Psoas muscle (tissue), 8 donors: Measurements from ENCODE around the gene TNRC6B. TPM values are rescaled to one million over a fixed set of nuclear protein-coding genes. Genes with fewer than 3 reads are reported as not detected.

ENCODE experiments used
- ATAC-seq, 4 donors: fragments of 200-7000 bp; cut with Tn5 transposase; one replicate each; pipeline ENCODE4 v1.9.1; 2020; ENCODE audit warnings: moderate library complexity in 3 of 4, mild to moderate bottlenecking in 2 of 4
- DNase-seq, 2 donors: peaks; one replicate each; pipeline ENCODE4 v3.0.0-alpha.2; 2020
- H3K27ac ChIP-seq: fragments of 200-600 bp; one replicate; pipeline ENCODE4 v1.8.0; 2022
- H3K27me3 ChIP-seq, 3 donors: fragments of 200-600 bp in 1 of 3; one replicate each; pipeline versions ENCODE4 v1.6.1 to v1.8.0; 2013 to 2022; ENCODE audit warnings: low read length in 2 of 3, mild to moderate bottlenecking in 2 of 3, moderate library complexity in 1 of 3; ENCODE audit not compliant: insufficient read depth in 3 of 3
- H3K36me3 ChIP-seq, 2 donors: fragments of 200-600 bp in 1 of 2; one replicate each; pipeline versions ENCODE4 v1.6.1 to v1.8.0; 2013 to 2022; ENCODE audit warnings: low read depth in 1 of 2, mild to moderate bottlenecking in 1 of 2, moderate library complexity in 1 of 2; ENCODE audit not compliant: insufficient read depth in 1 of 2
- H3K4me1 ChIP-seq: fragments of 200-600 bp; one replicate; pipeline ENCODE4 v1.8.0; 2022
- H3K4me3 ChIP-seq: fragments of 200-600 bp; one replicate; pipeline ENCODE4 v1.8.0; 2022; ENCODE audit warnings: mild to moderate bottlenecking
- H3K9me3 ChIP-seq: fragments of 200-600 bp; one replicate; pipeline ENCODE4 v1.8.0; 2022
- WGBS, 3 donors: extraction: QIAGEN DNeasy Blood & Tissue Kit; methylation state at CpG; one replicate each; pipeline versions ENCODE4 v1.1.6 to v1.1.7; 2013; 5-methylcytosine and 5-hydroxymethylcytosine counted together
- intact Hi-C, 2 donors: fragments of 100-400 bp; cut with DNase I; formaldehyde crosslinking; loops; one replicate each; pipeline versions ENCODE4 v1.11.0 to v1.14.2; 2022
- polyA plus RNA-seq, 3 donors: library from polyadenylated mRNA; stranded (reverse); fragments of 200-250 nt; gene quantifications; one replicate each; pipeline ENCODE4 v1.2.3, GENCODE V29; 2013
- total RNA-seq, 4 donors: library from RNA; stranded (reverse); fragmentation: NEBNext Ultra II Directional in 2 of 4; extraction: Animal tissue kit (Norgen Biotek cat#: 25700) in 2 of 4; gene quantifications; one replicate each; pipeline versions ENCODE4 v1.2.1 to v1.2.4, GENCODE V29; 2021 to 2023
- TF ChIP-seq, protein P1 (sequence below): fragments of 200-600 bp; IDR thresholded peaks from one replicate; pipeline ENCODE4 v1.8.0; 2022; ENCODE audit warnings: antibody characterized with exemption
- donor health status: healthy with polysubstance abuse.
- donor health status: DM: no; HTN: no; CAD: no; lungs with moderate emphysema.
- donor health status: Bipolar disorder and iron deficiency.
- donor health status: healthy.
- donor health status: DM: yes; HTN: yes; CAD: no.
- donor health status: DM: no; HTN: no; CAD: no.
- donor health status: DM: no; HTN: no; CAD: no.
- donor health status: DM: yes; HTN: yes; CAD: no.

TNRC6B gene
- total and polyA plus RNA-seq, 7 donors, result 2.2 to 49.4 (median 27.9) TPM

DNA sequence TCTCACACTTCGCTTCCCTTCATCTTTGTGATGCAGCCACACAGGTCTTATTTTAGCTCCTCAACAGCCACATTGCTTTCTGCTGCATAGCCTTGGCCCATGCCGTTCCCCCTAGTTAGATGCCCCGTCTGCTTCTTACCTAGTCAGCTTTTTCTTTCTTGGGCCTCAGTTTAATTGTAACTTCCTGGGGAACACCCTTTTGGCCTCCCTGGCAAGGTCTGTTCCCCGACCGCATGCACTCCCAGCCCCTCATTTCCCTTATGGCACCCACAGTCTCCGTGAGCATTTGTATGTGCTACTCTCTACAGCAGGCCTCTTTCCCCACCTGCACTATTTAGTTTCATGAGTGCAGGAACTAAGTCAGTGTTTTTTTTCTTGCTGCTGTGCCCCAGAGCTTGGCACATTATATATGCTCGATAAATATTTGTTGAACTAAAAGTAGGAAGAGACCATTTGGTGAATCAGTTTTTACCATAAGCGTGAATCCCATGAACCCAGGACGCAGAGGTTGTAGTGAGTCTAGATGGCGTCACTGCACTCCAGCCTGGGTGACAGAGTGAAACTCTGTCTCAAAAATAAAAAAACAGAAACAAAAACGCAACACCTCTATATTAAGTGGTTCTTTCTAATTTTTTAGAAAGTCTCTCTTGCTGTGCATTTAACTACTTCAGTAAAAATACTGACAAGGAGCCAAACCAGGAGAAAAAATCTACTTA lies 38.5 kb downstream of the TNRC6B start:
- WGBS, 3 donors, result 62 to 85% (median 70%) methylated on average over 11 of the region's 11 CpGs
- no peaks in the 10 kb centered on the region for H3K27me3 ChIP-seq
- peaks cover 66% of the 10 kb centered on the region for H3K4me1 ChIP-seq
- no peaks in the 10 kb centered on the region for H3K9me3 ChIP-seq
- no peaks in the 10 kb centered on the region for H3K36me3 ChIP-seq
- no peak for DNase-seq
- intact Hi-C loops, result no loop called here
- peak in 3 of 4 donors; percentile 44 to 66 (median 46) for ATAC-seq
- TF ChIP-seq, protein P1, sequence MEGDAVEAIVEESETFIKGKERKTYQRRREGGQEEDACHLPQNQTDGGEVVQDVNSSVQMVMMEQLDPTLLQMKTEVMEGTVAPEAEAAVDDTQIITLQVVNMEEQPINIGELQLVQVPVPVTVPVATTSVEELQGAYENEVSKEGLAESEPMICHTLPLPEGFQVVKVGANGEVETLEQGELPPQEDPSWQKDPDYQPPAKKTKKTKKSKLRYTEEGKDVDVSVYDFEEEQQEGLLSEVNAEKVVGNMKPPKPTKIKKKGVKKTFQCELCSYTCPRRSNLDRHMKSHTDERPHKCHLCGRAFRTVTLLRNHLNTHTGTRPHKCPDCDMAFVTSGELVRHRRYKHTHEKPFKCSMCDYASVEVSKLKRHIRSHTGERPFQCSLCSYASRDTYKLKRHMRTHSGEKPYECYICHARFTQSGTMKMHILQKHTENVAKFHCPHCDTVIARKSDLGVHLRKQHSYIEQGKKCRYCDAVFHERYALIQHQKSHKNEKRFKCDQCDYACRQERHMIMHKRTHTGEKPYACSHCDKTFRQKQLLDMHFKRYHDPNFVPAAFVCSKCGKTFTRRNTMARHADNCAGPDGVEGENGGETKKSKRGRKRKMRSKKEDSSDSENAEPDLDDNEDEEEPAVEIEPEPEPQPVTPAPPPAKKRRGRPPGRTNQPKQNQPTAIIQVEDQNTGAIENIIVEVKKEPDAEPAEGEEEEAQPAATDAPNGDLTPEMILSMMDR, result no peak
- peak overlapping the region; percentile 46 for H3K27ac ChIP-seq
- no peak overlapping the region for H3K4me3 ChIP-seq

DNA sequence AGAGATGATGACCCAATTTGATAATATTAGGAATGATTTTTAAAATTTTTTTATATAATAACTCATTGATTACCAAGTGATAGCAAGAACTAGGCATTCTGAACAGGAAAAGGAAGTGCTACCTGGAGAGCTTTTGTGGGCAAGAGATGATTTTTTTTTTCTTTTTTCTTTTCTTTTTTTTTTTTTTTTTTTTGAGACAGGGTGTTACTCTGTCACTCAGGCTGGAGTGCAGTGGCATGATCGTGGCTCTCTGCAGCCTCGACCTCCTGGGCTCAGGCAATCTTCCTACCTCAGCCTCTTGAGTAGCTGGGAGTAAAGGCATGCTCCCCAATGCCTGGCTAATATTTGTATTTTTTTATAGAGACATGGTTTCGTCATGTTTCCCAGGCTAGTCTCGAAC lies 40.4 kb downstream of the TNRC6B start:
- ATAC-seq (no peak), DNase-seq (no peak)
- intact Hi-C loops, result no loop called here
- TF ChIP-seq, protein P1, result no peak
- 66 to 89% (median 79%) methylated on average over 4 of the region's 4 CpGs for WGBS, 3 donors
- no peaks in the 10 kb centered on the region for H3K36me3 ChIP-seq
- no peaks in the 10 kb centered on the region for H3K27me3 ChIP-seq
- H3K4me1 ChIP-seq, result peaks cover 59% of the 10 kb centered on the region
- H3K27ac ChIP-seq, result peak overlapping the region; percentile 65
- H3K9me3 ChIP-seq, result no peaks in the 10 kb centered on the region
- H3K4me3 ChIP-seq, result no peak overlapping the region

DNA sequence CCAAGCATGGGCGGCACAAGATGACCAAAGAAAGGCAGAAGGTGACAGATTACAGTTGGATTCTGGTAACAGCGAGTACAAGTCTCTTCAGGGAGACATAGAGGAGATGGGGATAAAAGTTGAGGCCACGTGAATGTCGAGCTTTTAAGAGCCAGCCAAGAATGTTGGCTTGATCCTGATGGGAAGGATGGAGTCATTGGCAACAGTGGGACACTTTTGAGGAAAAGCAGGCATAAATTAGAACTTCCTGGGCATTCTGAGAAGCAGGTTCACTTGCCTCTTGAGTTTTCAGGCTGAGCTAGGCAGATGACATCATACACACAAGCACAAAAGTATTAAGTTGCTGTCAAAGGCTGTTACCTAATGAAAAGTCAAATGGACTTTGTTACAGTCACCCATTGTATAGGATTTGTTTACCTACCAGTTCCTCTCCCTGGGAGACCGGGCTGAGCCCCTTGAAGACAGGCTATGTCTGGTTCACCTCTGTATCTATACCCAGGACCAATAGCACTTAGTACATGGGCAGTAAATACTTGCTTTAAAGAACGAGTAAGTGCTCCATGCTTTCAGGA lies 41.1 kb downstream of the TNRC6B start:
- Histone ChIP-seq H3K27ac (peak overlapping the region; percentile 65), H3K9me3 (no peaks in the 10 kb centered on the region), H3K36me3 (no peaks in the 10 kb centered on the region), H3K4me1 (peaks cover 54% of the 10 kb centered on the region), H3K27me3 (no peaks in the 10 kb centered on the region), H3K4me3 (no peak overlapping the region)
- 53 to 71% (median 65%) methylated on average over 6 of the region's 6 CpGs for WGBS, 3 donors
- TF ChIP-seq, protein P1, result no peak
- DNase-seq, result no peak
- intact Hi-C loops, result no loop called here
- ATAC-seq, result peak in 3 of 4 donors; percentile 25 to 58 (median 48)

DNA sequence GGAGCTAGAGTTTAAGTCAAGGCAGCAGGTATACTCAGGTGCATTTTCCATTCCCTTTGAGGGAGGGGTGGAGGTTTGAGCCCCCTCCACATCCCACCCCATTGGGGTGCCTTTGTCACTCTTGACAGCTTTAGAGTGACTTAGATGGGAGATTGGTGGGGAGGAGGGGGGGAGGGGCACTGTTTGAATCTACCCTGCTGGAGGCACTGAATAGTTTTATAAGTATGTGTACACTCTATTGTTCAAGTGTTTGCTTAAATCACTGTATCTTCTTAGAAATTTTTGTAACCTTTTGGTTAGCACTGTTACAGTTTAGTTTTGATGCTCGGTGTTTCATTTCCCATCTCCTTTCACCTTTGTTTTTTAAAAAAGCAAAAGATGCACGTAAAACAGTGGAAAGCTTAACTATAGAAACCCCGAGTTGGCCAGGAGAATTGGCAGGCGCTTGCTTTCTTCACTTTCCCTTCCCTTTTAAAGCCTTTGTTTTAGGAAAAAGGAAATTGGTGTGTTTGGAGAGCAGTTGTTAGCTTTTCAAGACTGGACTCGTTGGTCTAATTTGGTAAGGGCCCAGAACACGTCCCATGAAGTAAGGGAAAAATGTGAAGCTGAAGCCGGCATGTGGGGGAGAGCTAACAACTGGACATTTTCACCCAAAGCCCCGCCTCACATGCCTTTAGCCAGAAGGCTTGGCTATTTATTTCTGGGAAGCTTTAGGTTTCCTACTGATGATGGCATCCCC lies 42.8 kb downstream of the TNRC6B start:
- TF ChIP-seq, protein P1, result no peak
- peaks cover 67% of the 10 kb centered on the region for H3K4me1 ChIP-seq
- ATAC-seq (no peak), DNase-seq (no peak)
- no peaks in the 10 kb centered on the region for H3K9me3 ChIP-seq
- intact Hi-C loops, result no loop called here
- H3K27ac ChIP-seq, result peak overlapping the region; percentile 77
- H3K36me3 ChIP-seq, result no peaks in the 10 kb centered on the region
- no peak overlapping the region for H3K4me3 ChIP-seq
- no peaks in the 10 kb centered on the region for H3K27me3 ChIP-seq
- WGBS, 3 donors, result 37 to 48% (median 45%) methylated on average over 8 of the region's 8 CpGs
